Measurements from ENCODE around the gene NUAK1.

The NUAK1 gene

GRCh38 chr12:106070147-106070546 lies 68.6 kb downstream of the NUAK1 start:
- no peaks in the 10 kb centered on the region for H3K27me3 ChIP-seq (replicated peaks)

GRCh38 chr12:106068296-106068695 lies 70.5 kb downstream of the NUAK1 start:
- in situ Hi-C loops (cut with HindIII; ENCODE audit: low pct_ligation_motif_present, low sequenced_read_pairs): no loop called here
- TF ChIP-seq CTCF (IDR thresholded peaks at IDR 0.05; ENCODE audit: low read depth, low read length, missing control alignments): no peak

More at GRCh38 chr12:106070147-106070546, 68.6 kb downstream of the NUAK1 start:
- DNase-seq: no peak
- Histone ChIP-seq H3K4me3 (ENCODE audit: low read depth, low read length) (no peak overlapping the region), H3K36me3 (replicated peaks) (peaks cover 59% of the 10 kb centered on the region), H3K27ac (no peak overlapping the region)
- in situ Hi-C loops (cut with HindIII; ENCODE audit: low pct_ligation_motif_present, low sequenced_read_pairs): no loop called here
- no peak for TF ChIP-seq CTCF (IDR thresholded peaks at IDR 0.05; ENCODE audit: low read depth, low read length, missing control alignments)

GRCh38 chr12:106067606-106068205 lies 71.0 kb downstream of the NUAK1 start:
- Histone ChIP-seq H3K27ac (no peak overlapping the region), H3K4me3 (ENCODE audit: low read depth, low read length) (no peak overlapping the region), H3K36me3 (replicated peaks) (peaks cover 62% of the 10 kb centered on the region), H3K27me3 (replicated peaks) (no peaks in the 10 kb centered on the region)
- no peak for DNase-seq
- TF ChIP-seq CTCF (IDR thresholded peaks at IDR 0.05; ENCODE audit: low read depth, low read length, missing control alignments): no peak
- in situ Hi-C loops (cut with HindIII; ENCODE audit: low pct_ligation_motif_present, low sequenced_read_pairs): no loop called here

More at GRCh38 chr12:106068296-106068695, 70.5 kb downstream of the NUAK1 start:
- no peak for DNase-seq
- Histone ChIP-seq H3K36me3 (replicated peaks) (peaks cover 62% of the 10 kb centered on the region), H3K4me3 (ENCODE audit: low read depth, low read length) (no peak overlapping the region), H3K27me3 (replicated peaks) (no peaks in the 10 kb centered on the region), H3K27ac (no peak overlapping the region)

- peaks cover 62% of the 10 kb centered on the region for H3K36me3 ChIP-seq (replicated peaks)
- no peak for DNase-seq
- in situ Hi-C loops (cut with HindIII; ENCODE audit: low pct_ligation_motif_present, low sequenced_read_pairs): no loop called here
Observed at GRCh38 chr12:106066726-106067325, 71.9 kb downstream of the NUAK1 start.

GRCh38 chr12:106066051-106066705 lies 72.6 kb downstream of the NUAK1 start:
- H3K27me3 ChIP-seq (replicated peaks): no peaks in the 10 kb centered on the region
- DNase-seq: no peak
- in situ Hi-C loops (cut with HindIII; ENCODE audit: low pct_ligation_motif_present, low sequenced_read_pairs): no loop called here
- peaks cover 60% of the 10 kb centered on the region for H3K36me3 ChIP-seq (replicated peaks)
- no peak for TF ChIP-seq CTCF (IDR thresholded peaks at IDR 0.05; ENCODE audit: low read depth, low read length, missing control alignments)
- no peak overlapping the region for H3K27ac ChIP-seq
- no peak overlapping the region for H3K4me3 ChIP-seq (ENCODE audit: low read depth, low read length)

More at GRCh38 chr12:106066726-106067325, 71.9 kb downstream of the NUAK1 start:
- Histone ChIP-seq H3K27me3 (replicated peaks) (no peaks in the 10 kb centered on the region), H3K27ac (no peak overlapping the region), H3K4me3 (ENCODE audit: low read depth, low read length) (no peak overlapping the region)
- TF ChIP-seq CTCF (IDR thresholded peaks at IDR 0.05; ENCODE audit: low read depth, low read length, missing control alignments): no peak

All from brain microvascular endothelial cell (primary cell).